SH-SY5Y (cell line): ENCODE results near the gene FCRL5.

Experiments
- GATA2 ChIP-seq: IDR thresholded peaks from 2 replicates; pipeline ENCODE4 v1.6.1; 2011; ENCODE audit warnings: mild to moderate bottlenecking, low read depth, low read length
- GATA3 ChIP-seq: IDR thresholded peaks from 2 replicates; pipeline ENCODE4 v1.6.1; 2011; ENCODE audit warnings: low read depth, mild to moderate bottlenecking, low read length, moderate library complexity

GRCh38 chr1:157566484-157567300 is 14.4 kb upstream of the FCRL5 start:
- TF ChIP-seq GATA2 (no peak), GATA3 (no peak)
